TTC549 (cell line): Measurements from ENCODE around the gene F7.
"Not testable (repeated sequence)": the region's sequence is repeated elsewhere in the genome, so short reads cannot be mapped to it uniquely, and the experiment has no call there.

Experiments
- FAIRE-seq: peaks from 2 replicates; lab custom pipeline; 2012; peaks lifted over from hg19 to GRCh38; lab: Jason Lieb, UNC

F7 gene

GRCh38 chr13:113072376-113072775 lies 33.2 kb upstream of the F7 start:
- FAIRE-seq, result no peak

GRCh38 chr13:113073942-113074341 lies 31.6 kb upstream of the F7 start:
- FAIRE-seq, result no peak

GRCh38 chr13:113074401-113074800 lies 31.2 kb upstream of the F7 start:
- no peak for FAIRE-seq

GRCh38 chr13:113074876-113075275 lies 30.7 kb upstream of the F7 start:
- no peak for FAIRE-seq

- no peak for FAIRE-seq
Observed at GRCh38 chr13:113075711-113076110, 29.9 kb upstream of the F7 start.

DNA sequence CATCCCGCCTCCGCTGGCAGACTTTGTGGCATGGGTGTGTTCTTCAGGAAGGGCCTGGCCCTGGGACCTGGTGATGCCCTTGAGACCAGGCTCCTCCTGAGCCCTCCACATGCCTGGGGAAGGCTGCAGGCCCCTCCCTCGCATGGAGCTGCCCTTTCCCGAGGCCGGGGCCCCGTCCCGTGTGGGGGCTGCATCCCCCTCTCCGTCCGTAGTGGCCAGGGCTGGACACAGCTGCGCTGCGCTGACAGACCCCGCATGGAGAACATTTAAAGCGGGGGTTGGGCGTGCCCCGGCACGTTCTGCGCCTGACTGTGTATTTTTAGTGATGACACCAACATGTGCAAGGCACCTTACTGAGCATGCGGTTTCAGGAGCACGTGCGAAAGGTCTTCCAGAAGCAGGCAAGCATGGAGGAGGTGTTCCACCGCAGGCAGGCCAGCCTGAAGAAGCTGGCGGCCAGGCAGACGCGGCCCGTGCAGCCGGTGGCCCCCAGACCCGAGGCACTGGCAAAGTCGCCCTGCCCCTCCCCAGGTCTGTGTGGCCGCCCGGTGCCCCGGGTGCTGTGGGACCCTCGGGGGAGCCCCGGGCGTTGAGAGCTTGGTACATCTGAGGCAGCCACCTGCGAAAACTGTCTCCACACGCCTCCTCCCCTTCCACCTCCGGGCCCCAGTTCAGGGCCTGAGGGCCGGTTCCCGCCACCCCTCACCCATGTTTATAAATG lies 28.8 kb upstream of the F7 start:
- FAIRE-seq, result no peak

GRCh38 chr13:113077566-113077952 lies 28.0 kb upstream of the F7 start:
- no peak for FAIRE-seq

GRCh38 chr13:113077953-113078901 lies 27.4 kb upstream of the F7 start:
- no peak for FAIRE-seq

DNA sequence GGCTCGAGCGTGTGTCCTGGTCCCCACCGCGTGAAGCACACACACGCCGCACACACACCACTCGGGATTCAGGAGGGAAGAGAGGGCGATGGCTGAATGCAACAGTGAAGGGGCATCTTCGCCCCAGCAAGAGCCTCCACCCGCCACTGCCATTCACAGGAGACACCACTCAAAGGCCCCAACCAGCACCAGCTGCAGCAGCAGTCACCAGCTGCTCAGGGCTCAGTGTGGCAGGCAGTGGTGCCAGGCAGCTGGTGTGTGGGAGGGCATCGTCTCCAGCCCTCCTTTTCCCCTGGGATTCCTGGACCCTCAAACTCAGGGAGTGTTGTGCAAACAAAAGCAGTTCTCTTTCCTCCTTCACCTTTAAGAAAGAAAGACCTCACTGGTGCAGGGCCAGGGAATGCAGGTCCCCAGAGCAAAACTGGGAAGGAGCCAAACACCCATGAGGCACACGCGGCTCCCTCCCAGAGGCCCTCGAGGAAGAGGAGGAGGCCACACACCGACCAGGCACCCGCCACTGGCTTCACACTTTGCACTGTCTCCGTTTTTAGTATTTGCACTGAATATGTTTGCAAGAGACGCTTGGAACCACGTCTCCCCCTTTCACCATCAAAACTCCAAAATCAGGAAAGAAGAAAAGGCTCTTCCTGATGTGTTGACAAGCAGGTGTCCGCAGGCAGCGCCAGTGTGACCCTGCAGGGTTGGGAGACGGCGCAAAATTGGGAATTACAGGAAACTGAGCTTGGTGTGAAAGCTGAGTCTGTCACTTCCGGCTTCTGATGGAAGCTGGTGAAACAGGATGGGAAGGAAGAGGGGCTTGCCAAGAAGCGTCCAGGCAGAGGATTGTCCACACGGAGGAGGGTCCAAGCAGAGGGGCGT lies 26.4 kb upstream of the F7 start:
- no peak for FAIRE-seq

GRCh38 chr13:113079781-113080080 lies 25.9 kb upstream of the F7 start:
- not testable (repeated sequence) for FAIRE-seq

DNA sequence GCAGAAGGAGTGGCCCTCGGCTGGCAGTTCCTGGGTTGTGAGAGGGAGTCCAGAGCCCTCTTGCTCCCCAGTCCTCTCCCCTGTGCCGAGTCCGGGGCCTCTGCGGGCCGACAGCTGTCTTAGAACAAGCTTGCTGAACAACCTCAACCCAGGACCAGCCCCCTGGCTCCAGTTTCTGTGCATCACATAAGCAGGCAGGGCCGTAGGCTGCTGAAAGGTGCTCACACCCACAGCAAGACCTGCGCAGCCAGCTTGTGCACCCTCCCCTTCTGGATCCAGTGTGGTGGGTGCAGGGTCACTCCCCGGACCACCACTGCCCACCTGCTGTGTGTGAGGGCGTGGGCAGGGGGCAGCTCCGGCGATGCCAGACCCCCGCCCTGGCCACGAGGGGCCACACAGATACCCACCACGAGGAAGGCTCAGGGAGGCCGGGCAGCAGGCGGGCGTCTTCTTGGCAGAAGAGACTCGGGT lies 25.2 kb upstream of the F7 start:
- no peak for FAIRE-seq

DNA sequence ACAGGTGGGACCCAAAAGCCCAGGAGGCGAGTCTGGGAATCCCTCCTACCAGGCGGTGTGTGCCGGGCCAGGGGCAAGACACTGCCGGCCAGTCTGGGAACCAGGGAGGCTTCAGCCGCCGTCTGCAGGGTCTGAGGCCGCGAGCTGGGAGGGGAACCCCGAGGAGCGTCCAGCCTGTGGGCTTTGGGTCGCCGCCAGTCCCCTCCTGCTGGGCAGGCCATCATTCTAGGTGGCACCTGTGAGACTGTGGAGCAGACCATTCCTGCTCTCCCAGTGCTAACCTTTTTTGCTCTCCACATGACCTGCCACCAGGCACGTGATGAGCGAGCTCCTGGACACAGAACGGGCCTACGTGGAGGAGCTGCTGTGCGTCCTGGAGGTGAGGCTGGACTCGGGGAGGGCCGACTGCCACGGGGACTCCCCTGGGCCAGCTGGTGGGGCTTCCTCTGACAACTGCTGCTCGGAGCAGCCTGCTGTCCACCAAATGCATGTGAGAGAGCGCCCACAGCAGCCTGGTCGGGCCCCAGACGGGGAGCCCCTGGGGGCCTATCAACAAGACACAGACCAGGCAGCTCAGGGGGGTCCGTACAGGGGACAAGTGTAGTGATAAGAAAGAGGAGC lies 24.6 kb upstream of the F7 start:
- FAIRE-seq, result no peak

DNA sequence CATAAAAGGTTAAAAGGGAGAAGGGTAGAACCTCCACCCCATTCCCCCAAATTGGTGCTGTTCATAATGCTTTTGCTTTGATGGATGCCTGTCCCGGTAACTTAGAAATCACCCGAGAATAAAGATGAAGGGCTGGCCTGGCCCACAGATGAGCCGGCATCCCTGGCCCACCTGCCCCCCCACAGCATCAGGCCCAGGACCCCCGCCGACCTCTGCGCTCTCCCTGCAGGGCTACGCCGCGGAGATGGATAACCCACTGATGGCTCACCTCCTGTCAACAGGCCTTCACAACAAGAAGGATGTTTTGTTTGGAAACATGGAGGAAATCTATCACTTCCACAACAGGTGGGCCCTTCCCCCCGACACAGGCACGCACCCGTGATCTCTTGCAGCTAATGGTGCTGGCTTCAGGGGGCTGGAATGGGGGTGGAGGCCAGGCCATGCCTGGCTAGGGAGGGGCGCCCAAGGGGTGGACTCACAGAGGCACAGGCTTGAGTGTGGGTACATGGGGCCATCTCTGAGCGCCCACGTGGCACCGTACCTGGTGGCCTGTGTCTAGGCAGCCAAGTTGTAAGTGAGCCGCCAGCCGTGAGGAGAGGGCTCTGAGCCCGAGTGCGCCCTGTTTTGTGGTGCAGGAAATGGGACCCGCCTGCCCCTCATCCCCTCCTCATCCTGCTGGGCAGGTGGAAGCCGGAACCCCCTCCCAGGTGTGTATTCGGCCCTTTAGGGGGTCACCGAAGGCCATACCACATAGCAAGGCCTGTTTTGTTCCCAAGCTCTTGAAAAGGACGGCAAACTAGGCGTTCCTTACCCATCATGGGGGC lies 23.2 kb upstream of the F7 start:
- no peak for FAIRE-seq

GRCh38 chr13:113083022-113083373 lies 22.6 kb upstream of the F7 start:
- FAIRE-seq, result no peak

GRCh38 chr13:113083402-113084061 lies 22.1 kb upstream of the F7 start:
- no peak for FAIRE-seq

GRCh38 chr13:113084094-113084942 lies 21.3 kb upstream of the F7 start:
- no peak for FAIRE-seq

DNA sequence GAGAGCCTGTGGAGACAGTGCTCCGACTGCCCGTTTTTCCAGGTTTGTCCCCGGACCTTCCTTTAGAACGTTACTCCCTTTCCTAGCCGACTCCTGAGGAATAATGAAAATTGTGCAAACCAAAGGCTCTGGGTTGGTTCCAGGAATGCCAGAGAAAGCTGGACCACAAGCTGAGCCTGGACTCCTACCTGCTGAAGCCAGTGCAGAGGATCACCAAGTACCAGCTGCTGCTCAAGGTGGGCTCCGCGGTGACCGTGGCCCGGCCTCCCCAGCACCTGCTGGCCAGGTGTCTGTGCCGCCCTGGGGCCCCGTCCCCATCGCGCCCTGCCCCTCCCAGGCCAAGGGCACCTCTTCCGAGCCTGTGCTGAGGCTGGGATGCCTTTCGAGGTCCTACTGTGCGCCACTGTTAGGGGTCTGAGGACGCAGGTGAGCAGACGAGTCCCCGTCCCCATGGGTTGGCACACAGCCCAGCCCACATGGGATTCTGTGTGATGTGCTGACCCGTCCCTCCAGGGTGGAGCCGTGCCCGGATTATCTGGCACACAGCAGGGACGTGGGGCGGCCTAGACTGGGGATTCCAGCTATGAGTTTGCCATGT lies 20.5 kb upstream of the F7 start:
- no peak for FAIRE-seq

- no peak for FAIRE-seq
Observed at GRCh38 chr13:113086031-113086750, 19.4 kb upstream of the F7 start.
